Uterus (tissue), 2 donors: ENCODE data around the gene SH3BP2.

Experiments
- POLR2A ChIP-seq, 2 donors: fragments of 450-650 bp; IDR thresholded peaks; one replicate each; pipeline ENCODE4 v1.6.1; 2016; ENCODE audit warnings: antibody characterized with exemption in 2 of 2, mild to moderate bottlenecking in 1 of 2, moderate library complexity in 1 of 2
- TF ChIP-seq, protein P1 (sequence below), 4 experiments: fragments of 200-600 bp in 2 of 4; fragments of 450-650 bp in 2 of 4; sonication (generic) in 2 of 4; IDR thresholded peaks; one replicate each; pipeline ENCODE4 v1.5.1; 2016 to 2019; ENCODE audit warnings: antibody characterized with exemption in 4 of 4, mild to moderate bottlenecking in 2 of 4, moderate library complexity in 1 of 4

DNA sequence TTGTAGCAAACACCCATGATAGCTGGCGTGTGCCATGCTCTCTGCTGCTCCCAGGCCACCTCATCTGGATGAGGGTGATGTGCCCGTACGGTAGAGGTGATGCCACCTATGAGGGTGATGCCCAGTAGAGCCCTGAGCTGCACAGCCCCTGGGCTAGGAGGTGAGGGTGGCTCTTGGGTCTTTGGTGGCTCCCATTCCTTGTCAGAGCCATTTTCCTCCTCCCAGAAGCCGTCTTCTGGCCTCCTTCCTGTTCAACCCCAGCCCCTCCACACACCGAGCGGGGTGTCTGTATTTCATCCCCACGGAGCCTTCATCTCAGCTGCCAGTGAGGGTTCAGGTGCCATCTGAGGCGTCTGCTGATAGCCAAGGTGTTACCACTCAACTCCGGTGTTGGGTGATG is 24.8 kb upstream of the SH3BP2 start:
- TF ChIP-seq, protein P1, sequence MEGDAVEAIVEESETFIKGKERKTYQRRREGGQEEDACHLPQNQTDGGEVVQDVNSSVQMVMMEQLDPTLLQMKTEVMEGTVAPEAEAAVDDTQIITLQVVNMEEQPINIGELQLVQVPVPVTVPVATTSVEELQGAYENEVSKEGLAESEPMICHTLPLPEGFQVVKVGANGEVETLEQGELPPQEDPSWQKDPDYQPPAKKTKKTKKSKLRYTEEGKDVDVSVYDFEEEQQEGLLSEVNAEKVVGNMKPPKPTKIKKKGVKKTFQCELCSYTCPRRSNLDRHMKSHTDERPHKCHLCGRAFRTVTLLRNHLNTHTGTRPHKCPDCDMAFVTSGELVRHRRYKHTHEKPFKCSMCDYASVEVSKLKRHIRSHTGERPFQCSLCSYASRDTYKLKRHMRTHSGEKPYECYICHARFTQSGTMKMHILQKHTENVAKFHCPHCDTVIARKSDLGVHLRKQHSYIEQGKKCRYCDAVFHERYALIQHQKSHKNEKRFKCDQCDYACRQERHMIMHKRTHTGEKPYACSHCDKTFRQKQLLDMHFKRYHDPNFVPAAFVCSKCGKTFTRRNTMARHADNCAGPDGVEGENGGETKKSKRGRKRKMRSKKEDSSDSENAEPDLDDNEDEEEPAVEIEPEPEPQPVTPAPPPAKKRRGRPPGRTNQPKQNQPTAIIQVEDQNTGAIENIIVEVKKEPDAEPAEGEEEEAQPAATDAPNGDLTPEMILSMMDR (IDR thresholded peaks at IDR 0.05) = no peak
- TF ChIP-seq POLR2A (IDR thresholded peaks at IDR 0.05) = no peak
